H1 (cell line): ENCODE data around the gene CCDC152. TPM values are rescaled to one million over a fixed set of nuclear protein-coding genes. Genes with fewer than 3 reads are reported as not detected.

ENCODE experiments used
- CTCF ChIA-PET: fragments of 300-600 bp; sonication (Branson Sonifier 250); formaldehyde crosslinking; loops from one replicate; lab custom pipeline; 2021; ENCODE audit not compliant: partially characterized antibody; lab: Charles Lee
- POLR2A ChIA-PET: fragments of 300-600 bp; sonication (Branson Sonifier 250); formaldehyde crosslinking; loops from one replicate; lab custom pipeline; 2021; ENCODE audit warnings: inconsistent platforms; ENCODE audit not compliant: partially characterized antibody; lab: Charles Lee
- DNase-seq, 2 experiments: peaks; one replicate each; pipeline versions ENCODE4 v3.0.0 to v3.0.0-alpha.2; 2010 to 2022; ENCODE audit warnings: low spot score in 2 of 2, low read depth in 1 of 2, mixed read lengths in 1 of 2
- FAIRE-seq: peaks from 2 replicates; lab custom pipeline; 2011; peaks lifted over from hg19 to GRCh38; lab: Jason Lieb, UNC
- H2AFZ ChIP-seq: 2 replicates; pipeline ENCODE4 v1.8.1; 2012; ENCODE audit warnings: low read length, inconsistent platforms
- H2AK5ac ChIP-seq: 2 replicates; pipeline ENCODE4 v1.6.1; 2013; ENCODE audit warnings: low read depth, low read length
- H2BK120ac ChIP-seq: replicated peaks from 2 replicates; pipeline ENCODE3; 2013; ENCODE audit warnings: low read depth, low read length, inconsistent platforms
- H2BK12ac ChIP-seq: 2 replicates; pipeline ENCODE4 v1.6.1; 2013; ENCODE audit warnings: low read depth, low read length
- H2BK15ac ChIP-seq: 2 replicates; pipeline ENCODE4 v1.6.1; 2013; ENCODE audit warnings: low read length
- H2BK20ac ChIP-seq: 2 replicates; pipeline ENCODE4 v1.6.1; 2013; ENCODE audit warnings: low read length
- H2BK5ac ChIP-seq: 2 replicates; pipeline ENCODE4 v1.6.1; 2013; ENCODE audit warnings: low read depth, low read length
- H3K14ac ChIP-seq: 2 replicates; pipeline ENCODE4 v1.6.1; 2013; ENCODE audit warnings: inconsistent platforms; ENCODE audit not compliant: insufficient read length
- H3K18ac ChIP-seq: 2 replicates; pipeline ENCODE4 v1.6.1; 2013; ENCODE audit warnings: low read length; ENCODE audit errors: extremely low read depth
- H3K23ac ChIP-seq: 2 replicates; pipeline ENCODE4 v1.6.1; 2013; ENCODE audit warnings: inconsistent platforms; ENCODE audit not compliant: insufficient read length
- H3K23me2 ChIP-seq: 2 replicates; pipeline ENCODE4 v1.6.1; 2013; ENCODE audit warnings: low read depth, low read length
- H3K27ac ChIP-seq: 2 replicates; pipeline ENCODE4 v1.6.1; 2011; ENCODE audit warnings: low read depth, low read length, inconsistent platforms
- H3K27me3 ChIP-seq, 4 experiments: replicated peaks in 1 of 4; 1 replicate in 1 of 4; 2 replicates in 3 of 4; pipeline versions ENCODE4 v1.6.1 to v1.8.1; 2011 to 2013; ENCODE audit warnings: low read length in 3 of 4, mild to moderate bottlenecking in 3 of 4, inconsistent platforms in 2 of 4, mixed read lengths in 2 of 4, moderate library complexity in 1 of 4; ENCODE audit not compliant: control insufficient read depth in 3 of 4, insufficient read depth in 3 of 4; ENCODE audit errors: extremely low read depth in 1 of 4
- H3K36me3 ChIP-seq, 4 experiments: 2 replicates each; pipeline versions ENCODE4 v1.6.1 to v1.8.1; 2011 to 2013; ENCODE audit warnings: mild to moderate bottlenecking in 4 of 4, low read length in 3 of 4, moderate library complexity in 2 of 4, control low read depth in 1 of 4, inconsistent platforms in 1 of 4; ENCODE audit not compliant: insufficient read depth in 4 of 4, control insufficient read depth in 2 of 4
- H3K4ac ChIP-seq: replicated peaks from 2 replicates; pipeline ENCODE3; 2013; ENCODE audit warnings: low read length, low read depth, mixed read lengths, inconsistent platforms; ENCODE audit not compliant: insufficient read length
- H3K4me1 ChIP-seq, 4 experiments: replicated peaks in 1 of 4; 1 replicate in 1 of 4; 2 replicates in 3 of 4; pipeline versions ENCODE4 v1.6.1 to v1.8.1; 2011 to 2013; ENCODE audit warnings: low read length in 3 of 4, inconsistent platforms in 2 of 4, mixed read lengths in 1 of 4; ENCODE audit not compliant: insufficient read depth in 4 of 4, control insufficient read depth in 3 of 4
- H3K4me2 ChIP-seq, 2 experiments: 2 replicates each; pipeline versions ENCODE4 v1.6.1 to v1.8.1; 2011 to 2013; ENCODE audit warnings: low read depth in 2 of 2, low read length in 2 of 2, control low read depth in 1 of 2, inconsistent platforms in 1 of 2, mild to moderate bottlenecking in 1 of 2; ENCODE audit not compliant: insufficient read depth in 1 of 2
- H3K4me3 ChIP-seq, 4 experiments: fragments of 200-600, 300-600 bp in 1 of 4; sonication (generic), shearing (Covaris generic), sonication (Bioruptor Twin) in 1 of 4; 2 replicates each; pipeline versions ENCODE4 v1.5.1 to v1.8.1; 2011 to 2016; ENCODE audit warnings: low read length in 4 of 4, low read depth in 3 of 4, control low read depth in 2 of 4, inconsistent platforms in 2 of 4, mild to moderate bottlenecking in 2 of 4, mixed read lengths in 1 of 4, moderate library complexity in 1 of 4; ENCODE audit not compliant: insufficient read depth in 2 of 4; ENCODE audit errors: extremely low read depth in 1 of 4
- H3K56ac ChIP-seq: replicated peaks from 2 replicates; pipeline ENCODE3; 2013; ENCODE audit warnings: low read depth, mild to moderate bottlenecking, mixed read lengths, low read length, inconsistent platforms; ENCODE audit not compliant: insufficient read length
- H3K79me1 ChIP-seq: 2 replicates; pipeline ENCODE4 v1.6.1; 2013; ENCODE audit warnings: low read depth, low read length, control low read depth
- H3K79me2 ChIP-seq, 2 experiments: 2 replicates each; pipeline versions ENCODE4 v1.6.1 to v1.8.1; 2012 to 2013; ENCODE audit warnings: low read length in 2 of 2, mild to moderate bottlenecking in 2 of 2, inconsistent platforms in 1 of 2; ENCODE audit not compliant: insufficient read depth in 2 of 2, control insufficient read depth in 1 of 2
- H3K9ac ChIP-seq, 4 experiments: replicated peaks in 1 of 4; 1 replicate in 1 of 4; 2 replicates in 3 of 4; pipeline versions ENCODE4 v1.6.1 to v1.8.1; 2011 to 2013; ENCODE audit warnings: low read depth in 3 of 4, low read length in 3 of 4, control low read depth in 2 of 4, mild to moderate bottlenecking in 2 of 4, moderate library complexity in 2 of 4, inconsistent platforms in 1 of 4; ENCODE audit errors: extremely low read depth in 1 of 4
- H3K9me3 ChIP-seq, 2 experiments: 2 replicates each; pipeline versions ENCODE4 v1.6.1 to v1.8.1; 2012 to 2013; ENCODE audit warnings: mild to moderate bottlenecking in 2 of 2, moderate library complexity in 2 of 2, control low read depth in 1 of 2, inconsistent platforms in 1 of 2, low read depth in 1 of 2, low read length in 1 of 2, mixed read lengths in 1 of 2; ENCODE audit not compliant: insufficient read depth in 2 of 2
- H4K20me1 ChIP-seq, 2 experiments: replicated peaks in 1 of 2; 2 replicates each; pipeline versions ENCODE3 to v1.8.1; 2011 to 2013; ENCODE audit warnings: inconsistent platforms in 2 of 2, low read length in 2 of 2, mild to moderate bottlenecking in 1 of 2; ENCODE audit not compliant: insufficient read depth in 2 of 2, control insufficient read depth in 1 of 2
- H4K5ac ChIP-seq: 2 replicates; pipeline ENCODE4 v1.6.1; 2013; ENCODE audit warnings: low read length, low read depth, mixed read lengths, inconsistent platforms; ENCODE audit not compliant: insufficient read length
- H4K8ac ChIP-seq: 2 replicates; pipeline ENCODE4 v1.8.0; 2013; ENCODE audit warnings: mild to moderate bottlenecking, moderate library complexity, low read length, inconsistent platforms; ENCODE audit not compliant: insufficient read depth; ENCODE audit errors: extremely low read depth
- H4K91ac ChIP-seq: replicated peaks from 2 replicates; pipeline ENCODE3; 2013; ENCODE audit warnings: low read length, mixed read lengths, inconsistent platforms; ENCODE audit not compliant: insufficient read length
- BACH1 ChIP-seq: IDR thresholded peaks from 2 replicates; pipeline ENCODE4 v1.6.1; 2012; ENCODE audit warnings: low read length, improper control_type of control experiment
- BRCA1 ChIP-seq: IDR thresholded peaks from 2 replicates; pipeline ENCODE4 v1.6.1; 2012; ENCODE audit warnings: low read depth, low read length, improper control_type of control experiment
- CBX5 ChIP-seq: fragments of 300-800, 300-1000 bp; sonication (generic); IDR thresholded peaks from 2 replicates; pipeline ENCODE4 v1.7.1; 2016; ENCODE audit warnings: antibody characterized with exemption, low read length, low read depth
- CEBPB ChIP-seq: IDR thresholded peaks from 2 replicates; pipeline ENCODE4 v1.6.1; 2012; ENCODE audit warnings: low read depth, low read length
- EGR1 ChIP-seq: IDR thresholded peaks from 2 replicates; pipeline ENCODE4 v1.6.1; 2011; ENCODE audit warnings: low read depth, low read length, borderline replicate concordance
- FOSL1 ChIP-seq: IDR thresholded peaks from 2 replicates; pipeline ENCODE4 v1.6.1; 2011; ENCODE audit warnings: mild to moderate bottlenecking, low read depth, low read length, moderate library complexity; ENCODE audit not compliant: insufficient read depth
- KDM1A ChIP-seq: fragments of 200-600, 300-600 bp; sonication (generic); IDR thresholded peaks from 2 replicates; pipeline ENCODE4 v1.7.1; 2016; ENCODE audit warnings: mild to moderate bottlenecking, low read length, borderline replicate concordance
- NANOG ChIP-seq: IDR thresholded peaks from 2 replicates; pipeline ENCODE4 v1.6.1; 2011; ENCODE audit warnings: low read length, low read depth, mild to moderate bottlenecking, inconsistent platforms; ENCODE audit not compliant: insufficient read depth, poor library complexity, severe bottlenecking
- NRF1 ChIP-seq: IDR thresholded peaks from 2 replicates; pipeline ENCODE4 v1.6.1; 2011; ENCODE audit warnings: mild to moderate bottlenecking, low read depth, low read length, improper control_type of control experiment
- POLR2A ChIP-seq, 2 experiments: IDR thresholded peaks; 1 replicate in 1 of 2; 2 replicates in 1 of 2; pipeline ENCODE4 v1.6.1; 2011; ENCODE audit warnings: low read depth in 2 of 2, low read length in 2 of 2, mild to moderate bottlenecking in 2 of 2; ENCODE audit errors: control extremely low read depth in 1 of 2
- RFX5 ChIP-seq: IDR thresholded peaks from 2 replicates; pipeline ENCODE4 v1.6.1; 2011; ENCODE audit warnings: low read depth, low read length, improper control_type of control experiment, borderline replicate concordance
- SAP30 ChIP-seq: fragments of 300-600 bp; sonication (generic); IDR thresholded peaks from 2 replicates; pipeline ENCODE4 v1.7.1; 2012; ENCODE audit warnings: low read length, moderate library complexity, mild to moderate bottlenecking, inconsistent platforms; ENCODE audit not compliant: insufficient read depth, insufficient replicate concordance
- SIRT6 ChIP-seq: IDR thresholded peaks from one replicate; pipeline ENCODE4 v1.7.1; 2012; ENCODE audit warnings: low read length, inconsistent platforms
- SIX5 ChIP-seq: IDR thresholded peaks from 2 replicates; pipeline ENCODE4 v1.6.1; 2011; ENCODE audit warnings: mild to moderate bottlenecking, low read depth, low read length
- SP2 ChIP-seq: IDR thresholded peaks from 2 replicates; pipeline ENCODE4 v1.6.1; 2012; ENCODE audit warnings: mild to moderate bottlenecking, low read length, inconsistent platforms
- TAF1 ChIP-seq: IDR thresholded peaks from 2 replicates; pipeline ENCODE4 v1.6.1; 2011; ENCODE audit warnings: mild to moderate bottlenecking, low read depth, low read length
- TAF7 ChIP-seq: optimal IDR thresholded peaks from 2 replicates; pipeline ENCODE3; 2011; ENCODE audit warnings: low read depth, mild to moderate bottlenecking, inconsistent platforms, low read length, moderate library complexity, borderline replicate concordance
- WGBS, 2 experiments: shearing (Covaris generic) in 1 of 2; methylation state at CpG; one replicate each; pipeline versions ENCODE4 v1.1.6 to v1.1.7; 2013 to 2015; ENCODE audit warnings: low lambda C conversion rate in 2 of 2, mixed read lengths in 2 of 2, inconsistent platforms in 1 of 2, low coverage in 1 of 2, missing lambda C conversion rate in 1 of 2; ENCODE audit not compliant: insufficient replicate concordance in 2 of 2, insufficient coverage in 1 of 2, insufficient read length in 1 of 2; ENCODE audit errors: extremely low coverage in 1 of 2, missing lambda C conversion rate in 1 of 2; 5-methylcytosine and 5-hydroxymethylcytosine counted together
- polyA plus RNA-seq, 7 experiments: library from polyadenylated mRNA; depleted of rRNA in 3 of 7; stranded (reverse) in 5 of 7; unstranded in 2 of 7; fragments of >200 nt in 5 of 7; fragments of 200-250 nt in 2 of 7; gene quantifications; 1 replicate in 5 of 7; 2 replicates in 1 of 7; 4 replicates in 1 of 7; pipeline versions ENCODE4 v1.2.1 to v1.2.3, GENCODE V29; 2011 to 2013; ENCODE audit warnings: missing spikeins in 2 of 7, mixed read lengths in 2 of 7
- total RNA-seq: library from RNA; stranded (reverse); fragmentation: NEBNext Ultra II Directional; extraction: Animal tissue kit (Norgen Biotek cat#: 25700); gene quantifications from 2 replicates; pipeline ENCODE4 v1.2.1, GENCODE V29; 2021

Gene CCDC152
- total and polyA plus RNA-seq, 2 of the 8 experiments (the other 6 are each of a cell fraction or from before 2014, with no cell fraction given), result 2.6 to 9.5 TPM

- H2BK5ac ChIP-seq, result no peak overlapping the region
- no peak for FAIRE-seq
- no peak overlapping the region for H4K8ac ChIP-seq
- no peaks in the 10 kb centered on the region for H3K79me2 ChIP-seq
- 95% methylated on average over 2 of the region's 2 CpGs; no CpG with 5 or more reads in 1 of the 2 experiments for WGBS, 2 experiments
- ChIA-PET CTCF (interaction anchor here (0.8 kb wide), 1 partner anchor 54 kb away, joined by 3 read pairs; no protein-coding TSS in a partner anchor), POLR2A (no interaction called here)
- H2BK15ac ChIP-seq, result no peak overlapping the region
- no peak overlapping the region for H4K91ac ChIP-seq
- no peak overlapping the region for H3K18ac ChIP-seq
- no peak overlapping the region for H3K56ac ChIP-seq
- no peak overlapping the region for H3K4me3 ChIP-seq
- no peak overlapping the region for H3K27ac ChIP-seq
- no peak overlapping the region for H4K5ac ChIP-seq
- no peaks in the 10 kb centered on the region for H3K9me3 ChIP-seq
- no peak overlapping the region for H2BK120ac ChIP-seq
- H3K23me2 ChIP-seq, result no peaks in the 10 kb centered on the region; the same call in 1 of the 2 replicates
- no peak for DNase-seq
- H2BK12ac ChIP-seq, result no peak overlapping the region
- no peaks in the 10 kb centered on the region for H3K27me3 ChIP-seq
- no peak overlapping the region for H3K14ac ChIP-seq
- no peaks in the 10 kb centered on the region for H4K20me1 ChIP-seq
- no peak overlapping the region for H2AK5ac ChIP-seq
- H3K4me2 ChIP-seq, result no peak overlapping the region
- H3K4me1 ChIP-seq, result no peaks in the 10 kb centered on the region
- H3K36me3 ChIP-seq, result no peaks in the 10 kb centered on the region
- H3K79me1 ChIP-seq, result no peaks in the 10 kb centered on the region
- H3K4ac ChIP-seq, result no peak overlapping the region
- H2BK20ac ChIP-seq, result no peak overlapping the region
- H3K23ac ChIP-seq, result no peak overlapping the region
- H2AFZ ChIP-seq, result no peak overlapping the region
- H3K9ac ChIP-seq, result no peak overlapping the region
- TF ChIP-seq SAP30 (no peak), SP2 (no peak), EGR1 (no peak), NANOG (no peak), BACH1 (no peak), CEBPB (no peak), KDM1A (no peak), SIRT6 (no peak), BRCA1 (no peak), SIX5 (no peak), TAF7 (no peak), RFX5 (no peak), POLR2A (IDR thresholded peaks at IDR 0.05; ENCODE audit: control extremely low read depth in 1 of 2, low read depth in 2 of 2, low read length in 2 of 2) (no peak), FOSL1 (no peak), CBX5 (no peak), TAF1 (no peak), NRF1 (no peak)
Measured at GRCh38 chr5:42828671-42829070, 72.1 kb downstream of the CCDC152 start.
